H7 (cell line): ENCODE results near the gene PUS10. TPM values are rescaled to one million over a fixed set of nuclear protein-coding genes. Genes with fewer than 3 reads are reported as not detected.
"Not testable (repeated sequence)": the region's sequence is repeated elsewhere in the genome, so short reads cannot be mapped to it uniquely, and the experiment has no call there.

Experiments used
- DNase-seq: peaks from one replicate; pipeline ENCODE4 v3.0.0; 2012
- H3K27me3 ChIP-seq: 2 replicates; pipeline ENCODE4 v1.6.0; 2011; ENCODE audit warnings: mild to moderate bottlenecking, low read length; ENCODE audit not compliant: control insufficient read depth, insufficient read depth
- H3K36me3 ChIP-seq: replicated peaks from 2 replicates; pipeline ENCODE4 v1.5.1; 2011; ENCODE audit warnings: low read length; ENCODE audit not compliant: control insufficient read depth, insufficient read depth
- H3K4me3 ChIP-seq: 2 replicates; pipeline ENCODE4 v1.5.1; 2011; ENCODE audit warnings: low read depth, mild to moderate bottlenecking, control low read depth, low read length, moderate library complexity; ENCODE audit not compliant: insufficient read depth
- total RNA-seq: library from RNA; depleted of rRNA; stranded (reverse); fragments of >200 nt; shearing (Covaris generic); gene quantifications from 2 replicates; pipeline ENCODE4 v1.2.3, GENCODE V29; 2014

PUS10 gene
- total RNA-seq, 1 experiment from 2014 or later = 3.4 TPM

DNA sequence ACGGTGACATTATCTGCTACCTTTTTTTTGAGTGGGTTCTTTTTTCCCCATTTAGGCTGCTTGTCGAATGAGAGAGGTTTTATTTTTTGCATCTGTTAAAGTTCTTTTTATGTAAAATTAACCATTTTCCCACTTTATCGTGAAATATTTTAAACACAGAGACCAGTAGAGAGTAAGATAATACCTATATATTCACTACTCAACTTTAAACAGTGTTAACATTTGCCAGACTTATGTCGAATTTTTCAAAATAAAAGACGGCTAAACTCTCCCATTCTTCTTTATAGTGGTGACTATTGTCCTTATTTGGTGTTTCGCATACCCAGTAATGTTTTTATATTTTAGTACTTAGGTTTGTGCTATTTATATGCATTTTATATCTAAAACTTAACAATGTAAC lies 743 bp upstream of the PUS10 start:
- no peak for DNase-seq
- Histone ChIP-seq H3K4me3 (peak overlapping the region; percentile 60; the same call in 1 of the 2 replicates), H3K36me3 (peaks cover 3% of the 10 kb centered on the region; the same call in 1 of the 2 replicates), H3K27me3 (no peaks in the 10 kb centered on the region)

DNA sequence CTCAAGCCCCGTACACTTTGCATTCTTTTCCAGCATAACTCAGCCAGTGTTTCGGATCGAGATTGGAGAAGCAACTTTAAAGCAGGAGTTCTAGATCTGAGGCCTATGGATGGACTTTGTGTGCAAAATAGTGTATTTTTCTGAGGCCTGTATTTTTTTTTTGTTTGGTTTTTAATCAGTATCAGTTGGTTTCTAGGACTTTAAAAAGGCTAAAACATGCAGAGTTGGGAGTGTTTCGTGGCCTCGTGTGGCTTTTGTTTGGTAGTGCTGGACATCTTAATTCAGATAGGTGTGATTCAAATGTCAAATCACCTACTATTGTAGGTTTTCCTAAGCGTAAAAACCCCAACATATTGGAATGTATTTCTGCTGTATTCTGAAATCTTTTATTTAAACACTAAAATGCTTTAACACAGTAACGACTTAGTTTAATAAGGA lies 282 bp upstream of the PUS10 start:
- no peak for DNase-seq
- Histone ChIP-seq H3K27me3 (no peaks in the 10 kb centered on the region), H3K4me3 (peak overlapping the region; percentile 60), H3K36me3 (peaks cover 3% of the 10 kb centered on the region; the same call in 1 of the 2 replicates)

DNA sequence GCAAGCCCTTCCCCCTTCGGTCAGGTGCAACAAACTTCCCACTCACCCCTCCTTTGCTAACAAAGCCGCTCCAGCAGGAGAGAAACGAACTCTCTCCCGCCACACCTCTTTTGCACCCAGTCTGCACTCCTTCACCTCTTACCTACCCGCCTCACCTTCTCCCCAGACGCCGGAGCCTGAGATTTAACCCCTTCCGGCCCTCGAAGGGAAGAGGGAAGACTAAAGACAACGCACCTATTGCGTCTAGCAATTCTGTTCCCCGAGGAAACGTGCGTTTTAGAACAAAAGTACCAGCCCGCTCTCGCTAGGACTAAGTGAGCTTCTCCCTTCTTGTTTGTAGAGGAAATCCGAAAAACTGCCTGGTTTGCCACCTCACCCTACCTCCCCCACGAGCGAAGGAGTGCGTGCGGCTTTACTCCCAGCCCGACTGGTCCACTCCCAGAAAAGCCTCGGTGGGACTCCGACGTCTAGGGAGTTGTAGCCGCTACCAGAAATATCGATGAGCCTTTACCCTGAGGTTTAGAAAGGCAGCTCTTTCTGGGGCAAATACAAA lies 976 bp downstream of the PUS10 start:
- Histone ChIP-seq H3K27me3 (no peaks in the 10 kb centered on the region), H3K36me3 (0 out of 2 replicates have a peak, but pooled peaks cover 1% of the 10 kb centered on the region), H3K4me3 (peak overlapping the region; percentile 60)
- peak; percentile 76 for DNase-seq

DNA sequence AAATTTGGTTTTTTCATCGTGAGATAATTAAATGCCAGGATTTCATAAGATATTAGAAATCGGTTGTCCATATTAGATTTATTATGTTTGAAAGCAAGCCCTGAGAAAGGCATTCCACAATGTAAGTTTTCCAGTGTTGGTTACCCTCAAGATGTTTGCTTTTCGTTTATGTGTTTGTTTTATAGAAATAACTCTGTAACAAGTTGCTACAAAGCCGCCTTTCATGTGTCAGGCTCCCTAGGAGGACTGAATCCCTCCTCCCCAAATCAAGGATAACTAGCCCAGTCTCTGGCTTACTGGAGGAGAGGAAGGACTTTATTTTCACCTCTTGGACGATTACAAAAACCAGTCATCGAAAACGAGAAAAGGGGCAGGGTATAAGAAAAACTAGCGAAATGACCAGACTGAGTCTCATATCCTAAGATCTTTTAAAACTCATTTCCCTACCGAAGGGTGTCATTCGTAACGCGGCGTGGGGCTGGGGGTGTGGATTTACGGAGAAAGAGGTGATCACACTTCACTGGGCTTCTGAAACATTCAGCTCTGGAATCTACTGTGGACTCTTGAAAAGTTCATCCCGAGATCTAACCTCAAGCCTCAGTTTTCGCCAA lies 1.6 kb downstream of the PUS10 start:
- H3K36me3 ChIP-seq = 0 out of 2 replicates have a peak, but pooled peaks cover 1% of the 10 kb centered on the region
- no peaks in the 10 kb centered on the region for H3K27me3 ChIP-seq
- DNase-seq = peak; percentile 13
- peak overlapping the region; percentile 60 for H3K4me3 ChIP-seq

DNA sequence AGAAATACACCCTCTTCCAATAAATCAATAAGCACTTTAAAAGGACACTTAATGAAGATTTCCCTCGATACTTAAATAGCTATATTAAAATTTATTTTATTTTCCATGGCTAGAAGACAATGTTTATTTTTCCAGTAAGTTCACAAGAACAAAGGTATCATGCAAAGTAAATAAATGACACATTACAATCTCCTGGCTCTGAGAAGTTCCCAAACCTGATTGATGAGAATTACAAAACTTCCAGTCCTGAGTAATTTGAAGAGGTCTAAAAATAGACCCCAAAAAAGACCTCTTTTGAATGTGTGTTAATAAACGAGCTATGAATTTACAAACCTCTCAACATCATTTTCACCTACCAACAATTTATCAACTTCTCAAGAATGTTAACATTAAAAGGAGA lies 2.1 kb downstream of the PUS10 start:
- Histone ChIP-seq H3K4me3 (no peak overlapping the region), H3K36me3 (no peaks in the 10 kb centered on the region), H3K27me3 (no peaks in the 10 kb centered on the region)
- DNase-seq = no peak

DNA sequence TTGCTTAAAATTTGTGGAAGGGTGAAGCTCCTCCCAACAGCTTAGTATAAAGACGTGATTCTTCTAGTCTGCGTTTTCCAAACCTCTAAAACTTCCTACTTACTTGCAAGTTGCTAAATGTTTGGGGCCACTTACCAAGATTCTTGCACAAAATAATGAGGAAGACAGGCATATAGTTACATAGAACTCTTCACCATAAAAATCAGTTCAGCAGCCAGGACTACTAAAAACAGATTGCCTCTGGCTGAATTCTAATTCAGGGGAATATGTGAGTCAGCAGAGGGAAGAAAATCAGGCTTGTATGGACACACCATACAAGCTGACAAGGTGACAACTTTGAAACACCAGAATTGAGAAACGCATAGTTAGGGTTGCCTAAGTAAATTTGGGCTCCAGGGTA lies 3.3 kb downstream of the PUS10 start:
- no peak for DNase-seq
- H3K4me3 ChIP-seq = no peak overlapping the region
- no peaks in the 10 kb centered on the region for H3K36me3 ChIP-seq
- no peaks in the 10 kb centered on the region for H3K27me3 ChIP-seq

DNA sequence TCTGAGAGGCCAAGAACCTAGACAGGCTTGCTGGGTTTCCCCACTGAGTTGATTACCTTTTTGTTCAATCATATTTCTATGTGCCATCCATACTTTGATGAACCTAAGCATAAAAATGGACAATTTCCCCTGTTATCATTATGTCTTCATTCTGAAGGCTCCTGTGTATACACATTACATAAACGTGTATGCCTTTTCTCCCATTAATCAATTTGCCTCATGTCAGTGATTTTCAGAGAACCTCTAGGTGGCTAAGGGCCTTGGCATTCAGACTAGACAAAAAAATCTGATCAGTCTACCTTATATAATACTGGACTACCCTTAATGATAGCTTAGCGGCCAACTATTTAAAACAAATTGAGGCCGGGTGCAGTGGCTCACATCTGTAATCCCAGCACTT lies 4.7 kb downstream of the PUS10 start:
- DNase-seq = no peak
- Histone ChIP-seq H3K36me3 (no peaks in the 10 kb centered on the region), H3K27me3 (no peaks in the 10 kb centered on the region), H3K4me3 (no peak overlapping the region)

DNA sequence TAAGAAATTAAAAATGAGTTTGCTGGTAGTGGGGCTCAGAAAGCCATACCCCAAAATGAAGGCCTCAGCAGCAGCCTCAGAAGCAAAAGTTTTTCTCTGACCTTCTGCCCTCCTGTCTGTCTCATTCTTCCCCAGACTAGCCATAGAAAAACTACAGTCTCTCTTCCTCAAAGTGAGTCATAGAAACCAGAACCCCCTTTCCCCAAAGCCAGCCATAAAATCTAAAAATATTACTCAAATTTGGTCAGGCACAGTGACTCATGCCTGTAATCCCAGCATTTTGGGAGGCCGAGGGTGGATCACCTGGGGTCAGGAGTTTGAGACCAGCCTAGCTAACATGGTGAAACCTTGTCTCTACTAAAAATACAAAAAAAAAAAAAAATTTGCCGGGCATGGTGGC lies 5.8 kb downstream of the PUS10 start:
- not testable (repeated sequence) for H3K4me3 ChIP-seq, DNase-seq, H3K36me3 ChIP-seq, H3K27me3 ChIP-seq

DNA sequence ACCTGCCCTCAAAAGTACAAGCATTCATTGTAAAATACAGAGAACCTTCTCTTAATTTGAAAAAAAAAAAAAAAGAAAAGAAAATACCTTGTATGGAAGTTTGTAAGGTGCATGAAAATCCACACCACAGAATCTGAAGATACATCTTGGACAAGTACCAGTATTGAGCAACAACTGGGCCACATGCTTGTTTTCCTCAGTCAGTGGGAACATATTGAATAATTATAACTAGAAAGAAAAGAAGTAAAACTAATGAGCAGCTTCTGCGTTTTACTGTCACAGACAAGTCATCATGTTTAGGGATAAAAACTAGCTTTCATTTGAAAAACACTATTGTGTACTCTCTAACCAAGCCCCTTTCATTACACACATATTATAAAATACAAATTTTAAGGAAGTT lies 6.4 kb downstream of the PUS10 start:
- DNase-seq = no peak

DNA sequence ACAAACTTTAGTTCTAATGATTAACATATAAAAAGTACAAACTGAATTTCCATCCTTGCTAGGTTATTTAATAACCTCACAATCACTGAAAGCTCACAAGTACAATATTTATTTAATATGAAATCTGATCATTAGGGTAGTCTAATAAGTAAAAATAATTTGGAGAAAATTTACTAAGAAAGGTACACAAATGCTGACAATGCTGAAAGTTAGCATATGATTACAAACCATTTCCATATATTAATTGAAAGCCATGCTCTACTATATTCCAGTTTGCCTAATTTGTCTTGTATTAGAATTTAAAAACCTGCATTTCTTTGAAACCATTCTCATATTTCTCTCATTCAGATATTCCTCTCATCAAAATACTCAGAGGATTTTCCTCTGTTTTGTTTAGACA lies 8.7 kb downstream of the PUS10 start:
- Histone ChIP-seq H3K4me3 (no peak overlapping the region), H3K36me3 (no peaks in the 10 kb centered on the region), H3K27me3 (no peaks in the 10 kb centered on the region)

More for the DNA sequence above, 6.4 kb downstream of the PUS10 start:
- H3K36me3 ChIP-seq = no peaks in the 10 kb centered on the region
- H3K4me3 ChIP-seq = no peak overlapping the region
- no peaks in the 10 kb centered on the region for H3K27me3 ChIP-seq

DNA sequence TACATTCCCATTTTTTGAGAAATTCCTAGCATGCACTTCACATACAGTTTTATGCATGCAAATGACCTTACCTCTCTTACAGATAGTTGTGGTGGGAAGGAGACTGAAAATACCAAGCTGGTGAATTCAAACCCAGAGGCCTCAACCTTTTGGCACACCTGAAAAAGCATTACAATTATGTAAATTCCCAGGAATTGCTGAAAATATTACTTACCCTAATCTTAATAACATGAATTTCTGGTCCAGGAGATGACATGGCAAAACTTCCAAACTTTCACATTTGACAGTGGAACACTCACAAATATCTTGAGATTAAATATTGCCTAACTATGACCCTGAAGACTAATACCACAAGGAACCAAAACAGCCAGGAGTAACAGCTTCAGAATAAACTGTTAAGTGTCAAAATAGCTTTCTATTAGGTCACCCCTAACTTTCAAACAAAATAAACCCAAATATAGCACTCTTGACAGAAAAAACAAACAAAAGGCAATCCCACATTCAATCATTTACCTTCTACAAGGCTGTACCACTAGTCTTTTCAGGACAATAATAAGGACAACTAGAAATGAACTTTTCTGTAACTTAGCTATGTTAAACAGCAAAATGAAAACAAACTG lies 11.5 kb downstream of the PUS10 start:
- Histone ChIP-seq H3K4me3 (no peak overlapping the region), H3K27me3 (no peaks in the 10 kb centered on the region), H3K36me3 (no peaks in the 10 kb centered on the region)
- DNase-seq = no peak

More for the DNA sequence above, 8.7 kb downstream of the PUS10 start:
- no peak for DNase-seq

DNA sequence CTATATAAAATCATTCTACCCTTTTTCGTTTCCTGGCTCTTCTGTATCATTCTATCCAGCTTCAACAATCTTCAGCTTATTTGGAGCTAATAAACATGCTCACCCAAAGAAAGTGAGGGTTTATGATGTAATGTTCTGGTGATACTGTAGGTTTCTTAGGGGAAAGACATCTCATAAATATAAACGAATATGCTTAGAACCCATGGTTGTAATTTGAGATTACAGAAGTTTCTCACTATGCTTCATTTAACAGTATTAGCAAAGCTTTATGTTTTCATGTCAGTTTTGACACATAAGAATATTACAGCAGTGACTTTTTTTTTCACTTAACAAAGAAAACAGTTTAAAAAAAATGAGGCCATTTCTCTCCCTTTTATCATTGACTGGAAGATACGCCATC lies 12.3 kb downstream of the PUS10 start:
- Histone ChIP-seq H3K27me3 (no peaks in the 10 kb centered on the region), H3K4me3 (no peak overlapping the region), H3K36me3 (no peaks in the 10 kb centered on the region)
- no peak for DNase-seq

DNA sequence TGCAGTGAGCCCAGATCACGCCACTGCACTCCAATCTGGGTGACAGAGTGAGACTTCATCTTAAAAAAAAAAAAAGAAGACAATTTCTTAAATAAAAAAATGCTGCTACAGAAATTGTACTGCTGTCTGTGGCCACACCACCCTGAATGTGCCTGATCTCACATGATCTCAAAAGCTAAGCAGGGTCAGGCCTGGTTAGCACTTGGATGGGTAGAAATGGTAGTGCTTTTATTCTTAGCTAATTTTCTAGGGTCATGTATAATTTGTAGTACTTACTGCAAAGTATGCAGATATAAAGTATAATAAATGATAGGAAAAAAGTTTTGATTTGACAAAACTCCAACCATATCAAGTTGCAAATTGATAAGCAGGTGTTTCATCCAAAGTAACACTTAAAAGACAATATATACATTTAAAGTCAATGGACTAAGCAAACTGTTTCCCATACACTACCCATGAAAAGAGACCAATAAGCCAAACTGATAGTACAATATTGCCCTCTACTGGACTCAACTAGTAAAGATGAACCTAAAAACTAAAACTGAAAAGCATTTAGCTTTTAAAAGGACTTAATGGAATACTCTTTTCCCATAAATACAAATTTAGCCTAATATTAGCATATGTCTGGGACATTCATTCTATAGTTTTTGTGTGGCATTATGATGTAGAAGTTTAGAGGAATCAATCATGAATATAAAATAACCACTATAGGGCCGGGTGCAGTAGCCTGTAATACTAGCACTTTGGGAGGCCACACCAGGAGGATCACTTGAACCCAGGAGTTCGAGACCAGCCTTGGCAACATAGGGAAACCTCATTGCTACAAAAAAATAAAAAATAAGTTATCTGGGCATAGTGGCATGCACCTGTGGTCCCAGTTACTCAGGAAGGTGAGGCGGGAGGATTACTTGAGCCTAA lies 19.2 kb downstream of the PUS10 start:
- Histone ChIP-seq H3K4me3 (no peak overlapping the region), H3K27me3 (no peaks in the 10 kb centered on the region), H3K36me3 (no peaks in the 10 kb centered on the region)
- peak; percentile 44 for DNase-seq

DNA sequence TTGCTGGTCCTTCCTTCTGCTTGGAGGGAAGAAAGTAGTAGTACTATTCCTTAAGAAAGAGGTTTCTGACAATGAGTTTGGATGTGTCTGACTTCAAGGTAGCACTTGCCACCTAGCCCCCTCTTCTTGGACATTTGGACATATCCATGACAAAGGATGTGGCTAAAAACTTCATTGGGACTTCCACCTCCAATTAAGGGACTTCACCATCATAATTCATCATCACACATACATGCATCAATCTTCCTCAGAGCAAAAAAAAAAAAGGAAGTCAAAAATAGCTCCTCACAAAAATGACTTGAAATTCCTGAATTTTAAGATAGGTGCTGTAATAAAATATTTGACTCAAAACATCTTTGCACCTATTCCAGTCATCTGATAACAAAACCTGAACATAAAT lies 23.9 kb downstream of the PUS10 start:
- no peak overlapping the region for H3K4me3 ChIP-seq
- no peaks in the 10 kb centered on the region for H3K36me3 ChIP-seq
- H3K27me3 ChIP-seq = no peaks in the 10 kb centered on the region
- DNase-seq = no peak
